K562 (cell line): ENCODE results near the gene PRRC2A. TPM values are rescaled to one million over a fixed set of nuclear protein-coding genes. Genes with fewer than 3 reads are reported as not detected.

ENCODE experiments used
- ADNP ChIP-seq: fragments of 200-800 bp; sonication (Bioruptor generic); IDR thresholded peaks from 2 replicates; pipeline ENCODE4 v1.6.1; 2016; ENCODE audit warnings: missing genetic modification characterization, missing compliant biosample characterization
- BCOR ChIP-seq: fragments of 450-650 bp; IDR thresholded peaks from 2 replicates; pipeline ENCODE4 v1.6.1; 2016
- CHD4 ChIP-seq: fragments of 200-600 bp; sonication (generic); IDR thresholded peaks from 3 replicates; pipeline ENCODE4 v1.6.1; 2012; ENCODE audit warnings: low read depth, mild to moderate bottlenecking, mixed read lengths, low read length, inconsistent platforms; ENCODE audit not compliant: insufficient read depth, insufficient replicate concordance, poor library complexity, severe bottlenecking
- FOSL1 ChIP-seq: fragments of 200-800 bp; sonication (Bioruptor generic); conservative IDR thresholded peaks from 2 replicates; pipeline ENCODE4 v1.6.1; 2016; ENCODE audit warnings: missing genetic modification characterization, missing compliant biosample characterization
- FOXK2 ChIP-seq, 2 experiments: fragments of 450-650 bp; IDR thresholded peaks in 1 of 2; conservative IDR thresholded peaks in 1 of 2; 2 replicates each; pipeline ENCODE4 v1.6.1; 2016; ENCODE audit warnings: low read depth in 2 of 2, mild to moderate bottlenecking in 1 of 2
- HIVEP1 ChIP-seq: fragments of 250-450 bp; sonication (Bioruptor Pico); IDR thresholded peaks from 2 replicates; pipeline ENCODE4 v1.4.0; 2020; ENCODE audit warnings: mild to moderate bottlenecking
- LCOR ChIP-seq: sonication (generic); formaldehyde crosslinking; IDR thresholded peaks from 2 replicates; pipeline ENCODE4 v1.8.0; 2022; ENCODE audit warnings: mild to moderate bottlenecking, missing genetic modification reagents
- NBN ChIP-seq: fragments of 450-650 bp; IDR thresholded peaks from 2 replicates; pipeline ENCODE4 v1.6.1; 2016; ENCODE audit warnings: low read depth, mild to moderate bottlenecking
- NCOA1 ChIP-seq: fragments of 450-650 bp; IDR thresholded peaks from 2 replicates; pipeline ENCODE4 v1.6.1; 2016; ENCODE audit warnings: low read depth
- NFE2L1 ChIP-seq: fragments of 450-650 bp; IDR thresholded peaks from 2 replicates; pipeline ENCODE4 v1.6.1; 2016; ENCODE audit warnings: missing genetic modification characterization, low read depth, mild to moderate bottlenecking, missing compliant biosample characterization, moderate library complexity, borderline replicate concordance
- THAP12 ChIP-seq: fragments of 250-450 bp; sonication (Bioruptor Pico); IDR thresholded peaks from 2 replicates; pipeline ENCODE4 v1.9.0; 2021; ENCODE audit warnings: mild to moderate bottlenecking, inconsistent platforms
- ZFPM2 ChIP-seq: fragments of 250-450 bp; sonication (Bioruptor Pico); IDR thresholded peaks from 2 replicates; pipeline ENCODE4 v1.5.1; 2022; ENCODE audit warnings: mild to moderate bottlenecking
- ZFX ChIP-seq: sonication (generic); formaldehyde crosslinking; IDR thresholded peaks from 2 replicates; pipeline ENCODE4 v1.8.0; 2022; ENCODE audit warnings: mild to moderate bottlenecking, missing genetic modification reagents, moderate library complexity
- ZMIZ1 ChIP-seq, 2 experiments: fragments of 150-350 bp in 1 of 2; IDR thresholded peaks; 2 replicates each; pipeline ENCODE4 v1.6.1; 2012 to 2016; ENCODE audit warnings: low read depth in 2 of 2, low read length in 2 of 2, mild to moderate bottlenecking in 1 of 2, moderate library complexity in 1 of 2
- ZNF253 ChIP-seq: fragments of 250-450 bp; sonication (Bioruptor Pico); conservative IDR thresholded peaks from 2 replicates; pipeline ENCODE4 v1.6.1; 2021; ENCODE audit warnings: mild to moderate bottlenecking
- ZNF263 ChIP-seq: sonication (generic); formaldehyde crosslinking; IDR thresholded peaks from 2 replicates; pipeline ENCODE4 v1.8.0; 2022; ENCODE audit warnings: mild to moderate bottlenecking, missing genetic modification reagents, borderline replicate concordance
- ZNF316 ChIP-seq: fragments of 450-650 bp; IDR thresholded peaks from 2 replicates; pipeline ENCODE4 v1.6.1; 2016
- ZNF511 ChIP-seq: sonication (generic); formaldehyde crosslinking; IDR thresholded peaks from 2 replicates; pipeline ENCODE4 v1.8.0; 2022; ENCODE audit warnings: mild to moderate bottlenecking, missing genetic modification reagents
- ZNF655 ChIP-seq: fragments of 250-450 bp; sonication (Bioruptor Pico); IDR thresholded peaks from 2 replicates; pipeline ENCODE4 v1.5.0; 2021
- polyA plus RNA-seq, 8 experiments: library from polyadenylated mRNA; depleted of rRNA in 4 of 8; stranded (reverse) in 5 of 8; unstranded in 3 of 8; fragments of >200 nt; fragmentation: Nextera tagmentation in 2 of 8; fragmentation: Illumina TruSeq in 1 of 8; extraction: Ambion mirVana in 2 of 8; extraction: Trizol in 1 of 8; gene quantifications; 2 replicates each; pipeline versions ENCODE4 v1.2.1 to v1.2.3, GENCODE V29; 2011 to 2014; ENCODE audit warnings: inconsistent platforms in 1 of 8, missing spikeins in 1 of 8
- total RNA-seq, 7 experiments: library from RNA; depleted of rRNA in 6 of 7; stranded (reverse); fragments of >200 nt in 6 of 7; fragmentation: Illumina TruSeq in 2 of 7; extraction: Trizol in 2 of 7; gene quantifications; 2 replicates each; pipeline versions ENCODE4 v1.2.1 to v1.2.3, GENCODE V29; 2011 to 2021; ENCODE audit warnings: low replicate concordance in 1 of 7

The PRRC2A gene
- total and polyA plus RNA-seq, 9 of the 15 experiments (the other 6 are each of a cell fraction or from before 2014, with no cell fraction given): 1.0 to 332 (median 63.0) TPM

DNA sequence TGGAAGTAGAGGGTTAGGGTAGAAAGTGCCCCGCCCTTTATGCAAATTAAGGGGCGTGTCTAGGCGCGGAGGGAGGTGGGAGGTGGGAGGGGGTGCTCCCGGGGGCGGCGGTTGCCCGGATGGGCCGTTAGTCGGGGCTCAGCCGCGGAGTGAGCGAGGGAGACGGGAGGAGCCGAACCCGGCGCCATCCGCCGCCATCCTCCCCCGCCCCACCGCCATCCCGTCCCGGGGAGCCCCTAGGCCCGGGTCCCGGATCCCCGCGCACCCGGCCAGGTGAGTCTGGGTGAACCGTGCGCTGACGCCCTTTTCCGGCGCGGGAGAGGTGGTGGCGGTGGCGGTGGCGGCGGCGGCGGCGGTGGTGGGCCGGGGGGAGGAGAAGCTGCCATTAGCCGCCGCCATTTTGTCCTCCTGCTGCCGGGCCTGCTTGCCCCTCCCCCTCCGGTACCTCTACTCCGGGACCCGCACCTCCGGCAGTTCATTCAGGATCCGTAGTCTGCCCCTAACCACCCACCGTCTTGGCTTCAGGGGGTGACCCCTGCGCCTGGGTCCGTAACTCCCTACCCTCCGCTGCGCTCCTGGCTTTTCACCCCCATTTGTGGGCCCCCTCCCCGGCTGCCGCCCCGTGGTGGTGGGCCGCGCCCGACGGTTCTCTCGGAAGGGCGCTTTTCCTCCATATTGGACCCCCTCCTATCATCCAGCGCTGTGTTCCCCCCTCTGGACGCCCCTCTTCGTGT is at the start of gene PRRC2A (continued):
- TF ChIP-seq HIVEP1 (CRISPR knock-in tag): peak; percentile 85
- TF ChIP-seq BCOR: no peak; the same call in 1 of the 2 replicates
- 0 out of 2 replicates have a peak, but pooled peaks have one; percentile 23 for TF ChIP-seq ZNF316
- TF ChIP-seq NCOA1: 0 out of 2 replicates have a peak, but pooled peaks have one; percentile 32
- TF ChIP-seq ZFX (CRISPR knock-in tag): peak; percentile 93
- TF ChIP-seq ZMIZ1 (IDR thresholded peaks at IDR 0.05; ENCODE audit: low read depth in 2 of 2, low read length in 2 of 2): peak in 1 of 2 experiments; percentile 24; a peak in 1 of 4 replicates
- no peak for TF ChIP-seq NFE2L1 (tag)
- TF ChIP-seq THAP12 (CRISPR knock-in tag): peak; percentile 75
- no peak for TF ChIP-seq ZNF655 (CRISPR knock-in tag)
- TF ChIP-seq NBN: no peak
- no peak for TF ChIP-seq FOXK2 (conservative IDR thresholded peaks at IDR 0.05 in 1 of 2, IDR thresholded peaks at IDR 0.05 in 1 of 2; ENCODE audit: low read depth in 2 of 2)
- peak; percentile 93; the same call in 1 of the 2 replicates for TF ChIP-seq ZNF511
- TF ChIP-seq ZNF253: no peak
- TF ChIP-seq FOSL1 (tag): peak; percentile 8; the same call in 1 of the 2 replicates
- 0 out of 2 replicates have a peak, but pooled peaks have one; percentile 80 for TF ChIP-seq ZFPM2 (CRISPR knock-in tag)
- TF ChIP-seq ADNP (tag): no peak
- TF ChIP-seq CHD4: no peak
- no peak for TF ChIP-seq LCOR (CRISPR knock-in tag)
- peak; percentile 57; the same call in 1 of the 2 replicates for TF ChIP-seq ZNF263 (CRISPR knock-in tag)
